ENCODE measurements around the gene CNGA3.
"Not testable (repeated sequence)": the region's sequence is repeated elsewhere in the genome, so short reads cannot be mapped to it uniquely, and the experiment has no call there.

CNGA3 gene

DNA sequence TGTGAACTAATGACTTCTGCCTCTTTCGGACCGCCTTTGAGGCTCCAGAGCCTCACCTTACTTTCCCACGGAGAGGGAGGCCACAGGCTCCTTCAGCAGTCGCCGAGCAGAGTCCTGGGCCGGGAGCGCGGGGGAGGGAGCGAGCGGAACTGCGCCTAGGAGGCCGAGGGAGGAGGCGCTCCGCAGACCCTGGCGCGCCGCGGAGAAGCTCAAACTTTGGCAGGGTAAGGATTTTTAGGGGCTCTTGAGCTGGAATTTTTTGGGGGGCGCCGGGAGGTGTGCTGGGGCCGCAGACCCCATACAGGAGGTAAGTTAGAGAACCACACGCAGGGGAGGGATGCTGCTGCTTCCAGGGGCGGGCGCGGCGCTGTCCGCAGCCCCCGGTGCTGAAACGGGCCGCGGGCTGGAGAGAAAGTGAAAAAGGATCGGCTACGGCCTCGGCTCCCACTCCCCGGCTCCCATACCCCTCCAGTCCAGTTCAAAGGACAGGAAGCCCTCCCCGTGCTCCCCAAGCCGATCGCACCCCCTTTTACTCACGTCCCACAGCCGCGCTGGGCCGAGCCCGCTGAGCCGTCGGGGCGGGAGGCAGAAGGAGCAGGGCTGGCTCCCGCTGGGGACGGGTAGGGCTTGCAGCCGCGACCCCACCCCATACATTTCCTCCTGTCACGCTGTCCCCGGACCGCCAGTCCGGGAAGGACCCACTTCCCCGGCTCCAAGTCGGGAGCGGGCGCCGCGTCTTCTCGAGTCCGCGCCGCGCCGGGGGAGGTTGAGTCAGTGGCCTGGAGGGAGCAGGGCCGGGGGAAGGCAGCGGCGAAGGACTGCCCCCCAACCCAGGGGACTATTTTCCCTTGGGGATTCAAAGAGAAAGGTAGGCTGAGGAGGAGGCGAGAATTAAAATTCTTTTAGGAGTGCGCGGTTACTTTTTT is at the start of gene CNGA3:
TSS of gene CNGA3 (plus strand) at position 146 of the 926 bp plus-strand sequence. CDS start 23,520 bp downstream, outside the sequence.
- no peak for DNase-seq (ENCODE audit: low read depth in 2 of 3, low spot score in 2 of 3)

GRCh38 chr2:98297817-98298682 is 48.2 kb upstream of the CNGA3 start:
- no peak for DNase-seq (ENCODE audit: low read depth in 2 of 3, low spot score in 2 of 3)

GRCh38 chr2:98298683-98299164 is 47.5 kb upstream of the CNGA3 start:
- no peak for DNase-seq (ENCODE audit: low read depth in 2 of 3, low spot score in 2 of 3)

DNA sequence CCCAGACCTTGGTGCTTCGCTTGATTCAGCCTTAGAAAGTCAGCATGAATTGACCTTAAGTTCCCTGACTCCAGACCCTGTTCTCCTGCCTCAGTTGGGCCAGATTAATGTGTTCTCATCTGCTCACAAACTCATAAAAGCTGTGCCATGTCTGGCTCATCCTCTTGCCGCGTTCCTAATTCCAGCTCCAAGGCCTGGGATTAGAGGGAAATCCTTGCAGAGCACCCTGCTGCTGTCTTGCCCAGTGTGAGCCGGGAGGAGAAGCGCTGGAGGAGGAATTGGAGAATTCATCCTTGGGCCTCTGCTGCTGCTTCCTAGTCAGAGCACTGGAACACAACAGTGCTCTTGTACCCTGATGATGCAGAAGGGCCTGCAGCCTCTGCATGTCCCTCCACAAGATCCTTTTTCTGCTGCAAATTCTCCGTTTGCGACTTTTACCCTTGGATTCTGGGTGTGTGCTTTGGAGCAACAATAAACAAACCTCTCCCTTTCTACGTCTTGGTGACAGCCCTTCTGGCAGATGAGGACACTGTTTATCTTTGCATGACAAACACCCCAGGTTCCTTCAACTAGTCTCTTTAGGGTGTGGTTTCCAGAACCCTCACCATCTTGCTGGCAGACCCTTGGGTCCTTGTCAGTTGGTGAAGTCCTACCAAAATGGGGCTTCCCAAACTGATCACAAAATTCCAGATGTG is 46.9 kb upstream of the CNGA3 start:
- no peak for DNase-seq (ENCODE audit: low read depth in 2 of 3, low spot score in 2 of 3)

DNA sequence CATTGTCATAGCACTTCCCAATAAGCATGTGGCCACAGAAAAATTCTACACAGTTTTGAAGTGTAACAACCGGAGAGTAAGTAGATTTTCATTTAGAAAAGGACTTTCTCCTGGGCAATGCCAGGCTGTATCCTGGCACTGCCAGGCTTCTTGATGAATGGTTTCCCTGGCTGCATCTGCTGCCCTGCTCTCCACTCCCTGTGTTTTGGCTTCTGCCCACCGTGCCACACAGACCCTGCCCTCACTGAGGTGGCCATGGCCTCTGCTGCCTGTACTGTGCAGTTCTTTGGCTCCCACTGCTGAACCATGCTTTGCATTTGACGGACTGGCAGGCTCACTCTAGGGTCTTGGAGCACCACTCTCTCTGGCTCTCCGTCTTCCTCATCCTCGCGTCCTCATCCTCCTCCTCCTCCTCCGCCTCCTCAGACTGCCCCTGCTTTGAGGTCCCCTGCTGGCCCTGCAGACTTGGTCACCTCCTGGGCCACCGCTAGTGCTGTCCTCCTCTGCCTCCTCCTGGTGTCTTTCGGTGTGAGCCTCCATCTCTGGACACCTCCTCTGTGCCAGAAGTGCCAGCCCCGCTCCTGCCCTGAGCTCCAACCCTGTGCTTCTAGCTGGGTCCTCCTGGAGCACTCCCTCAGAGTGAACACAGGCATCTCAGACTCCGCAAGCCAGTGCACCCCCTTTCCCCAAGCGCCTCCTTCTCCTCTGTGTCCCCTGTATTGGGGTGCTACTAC is 45.9 kb upstream of the CNGA3 start:
- DNase-seq (ENCODE audit: low read depth in 2 of 3, low spot score in 2 of 3), result no peak

- no peak for DNase-seq (ENCODE audit: low read depth in 2 of 3, low spot score in 2 of 3)
Observed at GRCh38 chr2:98301469-98301868, 44.8 kb upstream of the CNGA3 start.

DNA sequence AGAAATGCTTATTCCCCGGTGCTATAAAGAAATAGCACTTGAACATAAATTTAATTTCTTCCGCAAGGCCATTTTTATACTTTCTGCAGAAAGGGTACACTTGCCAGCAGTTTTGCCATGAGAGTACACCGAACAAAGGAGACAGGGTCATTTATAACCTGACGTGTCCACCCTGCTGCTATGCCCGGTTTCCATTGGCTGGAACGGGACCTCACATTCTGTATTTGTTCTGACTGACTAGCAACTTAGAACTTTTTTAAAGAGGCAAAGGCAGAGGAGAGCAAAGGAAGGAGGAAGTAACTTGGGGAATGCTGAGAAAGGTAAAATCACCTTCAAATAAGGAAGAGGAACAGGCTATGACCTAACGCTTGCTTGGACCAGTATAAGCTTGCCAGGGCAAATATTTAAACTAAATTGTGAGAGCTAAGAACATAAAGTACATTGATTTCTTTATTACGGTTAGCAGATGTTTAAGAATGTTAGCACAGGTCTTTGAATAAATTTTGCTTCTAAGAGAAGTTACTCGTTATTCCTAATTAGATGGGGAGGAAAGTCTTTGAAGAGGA is 39.0 kb upstream of the CNGA3 start:
- DNase-seq (ENCODE audit: low read depth in 2 of 3, low spot score in 2 of 3), result not testable (repeated sequence)

DNA sequence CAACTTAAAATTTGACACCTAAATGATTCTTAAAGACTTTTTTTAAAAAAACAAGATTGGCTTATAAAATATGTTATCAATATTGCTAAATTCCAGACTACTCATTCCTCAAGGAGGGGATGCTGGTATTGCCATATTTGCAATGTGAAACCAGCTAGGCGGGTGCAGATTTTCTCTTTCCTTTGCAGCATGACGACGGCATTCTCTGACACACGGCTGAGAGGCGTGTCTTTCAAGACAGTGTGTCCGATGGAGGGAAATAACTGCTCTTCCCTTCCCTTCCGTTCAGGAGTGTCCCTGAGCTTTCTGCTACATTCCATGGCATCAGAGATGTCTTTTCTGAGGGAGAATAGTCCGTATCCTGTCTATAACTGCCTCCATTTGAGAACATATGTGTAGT is 38.2 kb upstream of the CNGA3 start:
- no peak for DNase-seq (ENCODE audit: low read depth in 2 of 3, low spot score in 2 of 3)

GRCh38 chr2:98308532-98308931 is 37.7 kb upstream of the CNGA3 start:
- DNase-seq (ENCODE audit: low read depth in 2 of 3, low spot score in 2 of 3), result no peak

- DNase-seq (ENCODE audit: low read depth in 2 of 3, low spot score in 2 of 3), result no peak
Observed at GRCh38 chr2:98309580-98309979, 36.7 kb upstream of the CNGA3 start.

DNA sequence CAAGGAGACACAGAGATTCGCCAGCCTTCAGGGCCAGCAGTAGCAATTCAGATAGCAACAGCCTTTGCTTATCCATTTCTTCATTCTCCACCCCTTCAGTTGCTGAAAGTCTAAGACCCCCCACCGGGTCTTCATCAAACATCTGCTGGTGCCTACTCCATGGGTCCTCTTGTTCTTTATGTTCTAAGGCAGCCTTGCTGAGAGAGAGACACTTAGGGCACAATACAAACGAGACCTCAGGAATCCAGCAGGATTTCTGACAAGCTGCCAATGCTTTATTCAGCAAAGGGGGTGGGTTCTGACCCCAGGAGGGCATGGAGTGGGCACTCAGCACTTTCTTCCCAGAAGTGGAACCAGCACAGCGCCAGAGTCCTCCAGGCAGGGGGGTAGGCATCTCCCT is 36.2 kb upstream of the CNGA3 start:
- no peak for DNase-seq (ENCODE audit: low read depth in 2 of 3, low spot score in 2 of 3)

- DNase-seq (ENCODE audit: low read depth in 2 of 3, low spot score in 2 of 3), result no peak
Observed at GRCh38 chr2:98311090-98311489, 35.2 kb upstream of the CNGA3 start.

- DNase-seq (ENCODE audit: low read depth in 2 of 3, low spot score in 2 of 3), result no peak
Observed at GRCh38 chr2:98311771-98312545, 34.3 kb upstream of the CNGA3 start.

- no peak for DNase-seq (ENCODE audit: low read depth in 2 of 3, low spot score in 2 of 3)
Observed at GRCh38 chr2:98313492-98314250, 32.6 kb upstream of the CNGA3 start.

DNA sequence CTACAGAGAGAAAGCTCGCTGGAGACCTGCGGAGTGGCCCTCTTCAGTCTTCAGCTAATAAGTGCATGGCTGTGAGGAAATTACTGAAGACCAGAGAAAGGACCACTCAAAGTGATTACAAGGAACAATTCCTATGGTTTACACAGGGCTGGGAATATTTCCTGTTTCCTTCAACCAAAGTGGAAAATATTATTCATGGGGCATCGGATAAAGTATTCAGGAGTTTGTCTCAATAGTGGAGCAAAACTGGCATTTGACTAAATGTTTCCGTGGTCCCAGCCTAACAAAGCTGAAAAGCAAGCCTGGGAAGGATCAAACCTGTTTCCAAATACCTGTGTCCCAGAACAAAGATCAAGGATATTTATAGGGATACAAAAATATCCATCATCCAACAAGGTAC is 32.0 kb upstream of the CNGA3 start:
- DNase-seq (ENCODE audit: low read depth in 2 of 3, low spot score in 2 of 3), result no peak

DNA sequence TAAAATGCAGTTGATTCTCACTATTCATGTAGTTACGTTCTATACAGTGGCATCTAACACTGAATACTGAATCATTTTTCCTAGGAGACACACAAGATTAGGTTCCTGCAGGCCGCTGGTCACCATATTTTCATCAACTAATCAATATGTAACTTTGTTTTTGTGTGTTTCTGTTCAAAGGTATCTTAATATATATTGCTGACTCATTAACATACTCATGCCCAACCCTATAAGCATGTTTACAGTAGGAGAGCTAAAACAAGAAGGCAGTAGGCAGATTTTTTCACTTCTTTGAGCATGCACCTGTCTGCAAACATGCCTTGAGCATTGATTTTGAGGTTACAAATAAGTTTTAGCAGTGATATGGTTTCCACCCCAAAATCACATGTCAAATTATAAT is 30.3 kb upstream of the CNGA3 start:
- DNase-seq (ENCODE audit: low read depth in 2 of 3, low spot score in 2 of 3), result no peak

DNA sequence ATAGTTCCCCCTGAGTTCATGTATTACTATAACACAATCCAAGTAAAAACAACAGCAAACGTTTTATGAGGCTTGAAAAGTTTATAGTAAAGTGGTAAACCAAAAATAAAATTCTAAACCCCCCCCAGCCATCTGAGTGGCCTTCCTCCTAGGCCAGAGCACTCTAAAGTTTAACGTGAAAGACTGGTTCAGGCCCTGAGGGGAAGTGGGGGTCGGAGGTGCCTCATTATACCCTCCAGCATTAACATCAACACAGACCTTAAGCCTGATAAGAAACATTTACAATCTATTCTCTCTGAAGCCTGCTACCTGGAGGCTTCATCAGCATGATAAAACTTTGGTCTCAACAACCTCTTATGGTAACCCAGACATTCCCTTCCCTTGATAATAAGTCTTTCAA is 29.0 kb upstream of the CNGA3 start:
- no peak for DNase-seq (ENCODE audit: low read depth in 2 of 3, low spot score in 2 of 3)

- DNase-seq (ENCODE audit: low read depth in 2 of 3, low spot score in 2 of 3), result not testable (repeated sequence)
Observed at GRCh38 chr2:98320171-98320570, 26.1 kb upstream of the CNGA3 start.

DNA sequence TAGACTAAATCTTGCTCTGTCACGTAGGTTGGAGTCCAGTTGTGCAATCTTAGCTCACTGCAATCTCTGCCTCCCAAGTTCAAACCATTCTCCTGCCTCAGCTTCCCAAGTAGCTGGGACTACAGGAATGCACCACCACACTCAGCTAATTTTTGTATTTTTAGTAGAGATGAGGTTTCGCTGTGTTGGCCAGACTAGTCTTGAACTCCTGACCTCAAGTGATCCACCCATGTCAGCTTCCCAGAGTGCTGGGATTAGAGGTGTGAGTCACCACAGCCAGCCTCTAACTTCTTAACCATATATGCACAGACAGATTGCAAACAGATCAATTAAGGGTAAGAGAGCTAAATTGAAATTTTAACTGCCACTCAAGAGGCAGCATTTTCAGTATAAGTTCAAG is 22.1 kb upstream of the CNGA3 start:
- DNase-seq (ENCODE audit: low read depth in 2 of 3, low spot score in 2 of 3), result no peak

Data from activated CD8-positive, alpha-beta memory T cell treated with anti-CD3 and anti-CD28 coated beads for 48 hours (primary cell).